Measurements from ENCODE around the gene RNGTT. TPM values are rescaled to one million over a fixed set of nuclear protein-coding genes. Genes with fewer than 3 reads are reported as not detected.

The RNGTT gene
- total and polyA plus RNA-seq, 10 of the 15 experiments (the other 5 are each of a cell fraction or from before 2014, with no cell fraction given), result 7.7 to 30.4 (median 22.2) TPM

DNA sequence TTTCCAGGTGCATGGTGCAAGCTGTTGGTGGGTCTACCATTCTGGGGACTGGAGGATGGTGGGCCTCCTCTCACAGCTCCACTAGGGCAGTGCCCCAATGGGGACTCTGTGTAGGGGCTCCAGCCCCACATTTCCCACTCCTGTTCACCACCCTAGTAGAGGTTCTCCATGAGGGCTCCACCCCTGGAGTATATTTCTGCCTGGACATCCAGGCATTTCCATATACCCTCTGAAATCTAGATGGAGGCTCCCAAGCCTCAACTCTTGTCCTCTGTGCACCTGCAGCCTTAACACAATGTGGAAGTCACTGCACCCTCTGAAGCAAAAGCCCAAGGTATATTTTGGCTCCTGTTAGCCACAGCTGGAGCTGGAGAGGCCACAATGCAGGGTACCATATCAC, 393.5 kb downstream of the RNGTT start:
- ChIA-PET CTCF (interaction anchor here (1.1 kb wide), 1 partner anchor 11 kb away, joined by 4 read pairs; no protein-coding TSS in a partner anchor), SMC1A (ENCODE audit: uncharacterized antibody, unreplicated experiment) (no interaction called here), RAD21 (ENCODE audit: unreplicated experiment) (no interaction called here), POLR2A (no interaction called here)
- in situ Hi-C loops (cut with MboI), result no loop called here
- no peak overlapping the region for H3K4me2 ChIP-seq (ENCODE audit: control insufficient read depth, insufficient read depth)
- H3K27me3 ChIP-seq (replicated peaks in 1 of 2; ENCODE audit: control insufficient read depth in 2 of 2, insufficient read depth in 2 of 2, low read length in 1 of 2), result no peaks in the 10 kb centered on the region
- H3K9ac ChIP-seq (ENCODE audit: control insufficient read depth, insufficient read depth, low read length), result no peak overlapping the region
- no TSS peak for BruUV-seq (replicated peaks)
- peak; percentile 85; the same call in 1 of the 2 replicates for TF ChIP-seq CBX5 (IDR thresholded peaks at IDR 0.05; ENCODE audit: low read depth)
- TF ChIP-seq, protein P1, sequence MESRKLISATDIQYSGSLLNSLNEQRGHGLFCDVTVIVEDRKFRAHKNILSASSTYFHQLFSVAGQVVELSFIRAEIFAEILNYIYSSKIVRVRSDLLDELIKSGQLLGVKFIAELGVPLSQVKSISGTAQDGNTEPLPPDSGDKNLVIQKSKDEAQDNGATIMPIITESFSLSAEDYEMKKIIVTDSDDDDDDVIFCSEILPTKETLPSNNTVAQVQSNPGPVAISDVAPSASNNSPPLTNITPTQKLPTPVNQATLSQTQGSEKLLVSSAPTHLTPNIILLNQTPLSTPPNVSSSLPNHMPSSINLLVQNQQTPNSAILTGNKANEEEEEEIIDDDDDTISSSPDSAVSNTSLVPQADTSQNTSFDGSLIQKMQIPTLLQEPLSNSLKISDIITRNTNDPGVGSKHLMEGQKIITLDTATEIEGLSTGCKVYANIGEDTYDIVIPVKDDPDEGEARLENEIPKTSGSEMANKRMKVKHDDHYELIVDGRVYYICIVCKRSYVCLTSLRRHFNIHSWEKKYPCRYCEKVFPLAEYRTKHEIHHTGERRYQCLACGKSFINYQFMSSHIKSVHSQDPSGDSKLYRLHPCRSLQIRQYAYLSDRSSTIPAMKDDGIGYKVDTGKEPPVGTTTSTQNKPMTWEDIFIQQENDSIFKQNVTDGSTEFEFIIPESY (IDR thresholded peaks at IDR 0.05), result no peak
- no peaks in the 10 kb centered on the region for H4K20me1 ChIP-seq (ENCODE audit: control insufficient read depth, insufficient read depth)
- H3K79me2 ChIP-seq (ENCODE audit: control insufficient read depth, insufficient read depth, low read length), result no peaks in the 10 kb centered on the region
- no peak for FAIRE-seq
- no peak overlapping the region for H3K4me3 ChIP-seq
- intact Hi-C loops (cut with micrococcal nuclease; ENCODE audit: unreplicated experiment), result no loop called here
- no peak overlapping the region for H3K27ac ChIP-seq (ENCODE audit: control insufficient read depth, insufficient read depth)
- H3K36me3 ChIP-seq (ENCODE audit: control insufficient read depth in 2 of 2, insufficient read depth in 2 of 2, low read length in 1 of 2), result no peaks in the 10 kb centered on the region
- peaks cover 17% of the 10 kb centered on the region for H3K4me1 ChIP-seq (ENCODE audit: control insufficient read depth, insufficient read depth, low read length)
- peaks cover 16% of the 10 kb centered on the region for H3K9me3 ChIP-seq (replicated peaks; ENCODE audit: control insufficient read depth, insufficient read depth, low read length)
- ATAC-seq, result no peak
- no peak overlapping the region for H2AFZ ChIP-seq (ENCODE audit: control insufficient read depth, low read depth, low read length)
- DNase-seq (ENCODE audit: low read depth, low spot score), result no peak

DNA sequence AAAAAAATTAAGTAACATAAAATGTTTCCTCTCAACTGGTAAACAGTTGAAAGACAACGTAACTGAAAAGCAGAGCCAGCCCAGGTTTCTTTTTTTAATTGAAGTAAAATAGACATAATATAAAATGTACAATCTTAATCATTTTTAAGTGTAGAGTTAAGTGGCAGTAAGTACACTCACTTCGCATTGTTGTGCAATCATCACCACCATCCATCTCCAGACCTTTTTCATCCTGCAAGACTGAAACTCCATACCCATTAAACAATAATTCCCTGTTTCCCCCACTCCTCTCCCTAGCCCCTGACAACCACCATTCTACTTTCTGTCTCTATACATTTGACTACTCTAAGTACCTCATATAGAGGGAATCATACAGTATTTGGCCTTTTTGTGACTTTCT, 395.7 kb downstream of the RNGTT start:
- ChIA-PET RAD21 (ENCODE audit: unreplicated experiment) (interaction anchor here (1.1 to 1.5 kb wide), 2 partner anchors 73 to 193 kb away, joined by 3 to 4 read pairs; no protein-coding TSS in a partner anchor), POLR2A (no interaction called here), SMC1A (ENCODE audit: uncharacterized antibody, unreplicated experiment) (no interaction called here), CTCF (no interaction called here)
- Histone ChIP-seq H3K9ac (ENCODE audit: control insufficient read depth, insufficient read depth, low read length) (no peak overlapping the region), H4K20me1 (ENCODE audit: control insufficient read depth, insufficient read depth) (no peaks in the 10 kb centered on the region), H2AFZ (ENCODE audit: control insufficient read depth, low read depth, low read length) (no peak overlapping the region), H3K4me3 (no peak overlapping the region), H3K4me1 (ENCODE audit: control insufficient read depth, insufficient read depth, low read length) (peaks cover 12% of the 10 kb centered on the region), H3K79me2 (ENCODE audit: control insufficient read depth, insufficient read depth, low read length) (no peaks in the 10 kb centered on the region), H3K4me2 (ENCODE audit: control insufficient read depth, insufficient read depth) (no peak overlapping the region), H3K36me3 (ENCODE audit: control insufficient read depth in 2 of 2, insufficient read depth in 2 of 2, low read length in 1 of 2) (no peaks in the 10 kb centered on the region), H3K27ac (ENCODE audit: control insufficient read depth, insufficient read depth) (no peak overlapping the region), H3K27me3 (replicated peaks in 1 of 2; ENCODE audit: control insufficient read depth in 2 of 2, insufficient read depth in 2 of 2, low read length in 1 of 2) (no peaks in the 10 kb centered on the region), H3K9me3 (replicated peaks; ENCODE audit: control insufficient read depth, insufficient read depth, low read length) (peaks cover 16% of the 10 kb centered on the region)
- intact Hi-C loops (cut with micrococcal nuclease; ENCODE audit: unreplicated experiment), result no loop called here
- no TSS peak for BruUV-seq (replicated peaks)
- DNase-seq (ENCODE audit: low read depth, low spot score) (no peak), FAIRE-seq (no peak), ATAC-seq (no peak)
- in situ Hi-C loops (cut with MboI), result no loop called here
- WGBS (ENCODE audit: insufficient coverage, insufficient replicate concordance, low lambda C conversion rate, missing lambda C conversion rate), result 50% methylated on average over 2 of the region's 2 CpGs
- TF ChIP-seq FOXK2 (IDR thresholded peaks at IDR 0.05) (no peak), EP300 (IDR thresholded peaks at IDR 0.05; ENCODE audit: borderline replicate concordance in 1 of 2, control insufficient read depth in 1 of 2, low read depth in 2 of 2, low read length in 2 of 2) (no peak), MYB (IDR thresholded peaks at IDR 0.05; ENCODE audit: borderline replicate concordance, low read depth, low read length) (no peak), TCF3 (IDR thresholded peaks at IDR 0.05; ENCODE audit: borderline replicate concordance, insufficient read depth, low read depth, low read length) (no peak), ZBED1 (IDR thresholded peaks at IDR 0.05; ENCODE audit: borderline replicate concordance) (no peak), TCF12 (IDR thresholded peaks at IDR 0.05; ENCODE audit: low read depth, low read length) (no peak), PAX5 (IDR thresholded peaks at IDR 0.05; ENCODE audit: borderline replicate concordance, low read depth, low read length) (no peak), CREB1 (IDR thresholded peaks at IDR 0.05; ENCODE audit: low read depth) (no peak), PML (IDR thresholded peaks at IDR 0.05; ENCODE audit: low read length) (no peak), MEF2A (IDR thresholded peaks at IDR 0.05; ENCODE audit: insufficient read depth, low read depth, low read length) (no peak), RUNX3 (IDR thresholded peaks at IDR 0.05; ENCODE audit: low read length) (no peak), GABPA (IDR thresholded peaks at IDR 0.05; ENCODE audit: low read depth) (no peak), CBX5 (IDR thresholded peaks at IDR 0.05; ENCODE audit: low read depth) (no peak), ZSCAN29 (IDR thresholded peaks at IDR 0.05) (no peak), RELA (IDR thresholded peaks at IDR 0.05; ENCODE audit: borderline replicate concordance, partially characterized antibody) (no peak)
